Breast epithelium (tissue), 4 donors: ENCODE data around the gene SLC66A2. TPM values are rescaled to one million over a fixed set of nuclear protein-coding genes. Genes with fewer than 3 reads are reported as not detected.

Experiments used
- DNase-seq, 2 donors: peaks; one replicate each; pipeline ENCODE4 v3.0.0-alpha.2; 2019; ENCODE audit warnings: low spot score in 2 of 2
- H3K27ac ChIP-seq, 2 donors: fragments of 200-600 bp; sonication (generic) in 1 of 2; one replicate each; pipeline ENCODE4 v1.5.1; 2016 to 2019; ENCODE audit warnings: mild to moderate bottlenecking in 1 of 2
- H3K27me3 ChIP-seq, 2 donors: fragments of 200-600 bp; sonication (generic) in 1 of 2; one replicate each; pipeline versions ENCODE4 v1.5.1 to v1.6.0; 2017 to 2019; ENCODE audit warnings: control low read depth in 1 of 2, mild to moderate bottlenecking in 1 of 2
- H3K36me3 ChIP-seq: fragments of 200-600 bp; one replicate; pipeline ENCODE4 v1.5.1; 2019
- H3K4me1 ChIP-seq, 2 donors: fragments of 200-600 bp; sonication (generic); one replicate each; pipeline ENCODE4 v1.5.1; 2016 to 2019; ENCODE audit warnings: control low read depth in 1 of 2
- H3K4me3 ChIP-seq, 3 donors: fragments of 200-600 bp; sonication (generic); 1 replicate in 2 of 3; 2 replicates in 1 of 3; pipeline ENCODE4 v1.5.1; 2016 to 2019; ENCODE audit warnings: mild to moderate bottlenecking in 3 of 3, moderate library complexity in 2 of 3
- H3K9me3 ChIP-seq, 2 donors: fragments of 200-600 bp; sonication (generic) in 1 of 2; one replicate each; pipeline ENCODE4 v1.5.1; 2016 to 2019; ENCODE audit warnings: control low read depth in 1 of 2
- CTCF ChIP-seq, 3 donors: fragments of 450-650 bp; IDR thresholded peaks; one replicate each; pipeline ENCODE4 v1.5.1; 2016 to 2017; ENCODE audit warnings: antibody characterized with exemption in 3 of 3, mild to moderate bottlenecking in 3 of 3, moderate library complexity in 3 of 3
- POLR2A ChIP-seq: fragments of 450-650 bp; IDR thresholded peaks from one replicate; pipeline ENCODE4 v1.6.1; 2016; ENCODE audit warnings: antibody characterized with exemption, mild to moderate bottlenecking, moderate library complexity
- POLR2AphosphoS5 ChIP-seq, 3 donors: sonication (generic); formaldehyde crosslinking; IDR thresholded peaks; one replicate each; pipeline ENCODE4 v1.6.1; 2017; ENCODE audit warnings: antibody characterized with exemption in 3 of 3
- intact Hi-C: fragments of 100-400 bp; cut with DNase I; formaldehyde crosslinking; loops from one replicate; pipeline ENCODE4 v1.15.1; 2023; ENCODE audit warnings: low total_unique reads
- total RNA-seq, 3 donors: library from RNA; depleted of rRNA; stranded (reverse); fragments of >200 nt; gene quantifications; one replicate each; pipeline ENCODE4 v1.1.0, GENCODE V29; 2016

The SLC66A2 gene
- total RNA-seq, 3 donors from 2014 or later, result 45.2 to 141 (median 65.9) TPM

GRCh38 chr18:79988071-79988450 is 36.6 kb upstream of the SLC66A2 start:
- H3K27ac ChIP-seq, result peak overlapping the region; percentile 94 to 98
- DNase-seq, result peak in 1 of 2 donors; percentile 36
- H3K9me3 ChIP-seq, result no peaks in the 10 kb centered on the region
- no peaks in the 10 kb centered on the region for H3K36me3 ChIP-seq
- intact Hi-C loops, result no loop called here
- peak overlapping the region; percentile 89 to 91 (median 90) for H3K4me3 ChIP-seq
- no peak for TF ChIP-seq POLR2AphosphoS5 (IDR thresholded peaks at IDR 0.05)
- TF ChIP-seq CTCF (IDR thresholded peaks at IDR 0.05), result no peak
- TF ChIP-seq POLR2A, result no peak
- peaks cover 4 to 11% of the 10 kb centered on the region in 2 donors for H3K4me1 ChIP-seq
- H3K27me3 ChIP-seq, result no peaks in the 10 kb centered on the region

DNA sequence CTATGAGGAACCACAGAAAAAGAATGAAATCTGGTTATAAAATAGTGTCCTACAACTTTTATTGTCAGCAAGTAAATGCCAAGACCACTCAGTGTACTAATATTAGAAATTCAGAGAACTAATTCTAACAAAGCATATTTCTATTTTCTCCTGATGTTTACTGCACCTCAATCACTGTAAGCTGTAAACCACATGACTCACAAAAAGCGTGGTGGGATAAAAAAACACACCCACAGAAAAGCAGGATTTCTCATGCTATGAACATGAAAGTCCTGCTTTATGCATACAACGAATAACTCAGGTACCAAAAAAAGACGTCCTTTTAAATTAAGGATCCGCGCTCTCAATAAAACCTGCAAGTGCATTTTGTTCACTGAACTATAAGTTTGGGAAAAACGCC is 36.1 kb upstream of the SLC66A2 start:
- no peaks in the 10 kb centered on the region for H3K36me3 ChIP-seq
- H3K9me3 ChIP-seq, result no peaks in the 10 kb centered on the region
- DNase-seq, result no peak
- no peaks in the 10 kb centered on the region for H3K27me3 ChIP-seq
- H3K27ac ChIP-seq, result peak overlapping the region in 1 of 2 donors; percentile 98
- H3K4me3 ChIP-seq, result peak overlapping the region; percentile 89 to 91 (median 90)
- no peak for TF ChIP-seq POLR2A
- no peak for TF ChIP-seq POLR2AphosphoS5 (IDR thresholded peaks at IDR 0.05)
- TF ChIP-seq CTCF (IDR thresholded peaks at IDR 0.05), result no peak
- H3K4me1 ChIP-seq, result peaks cover 4 to 11% of the 10 kb centered on the region in 2 donors
- intact Hi-C loops, result no loop called here

- H3K4me1 ChIP-seq, result peaks cover 4 to 11% of the 10 kb centered on the region in 2 donors
- H3K4me3 ChIP-seq, result peak overlapping the region in 2 of 3 donors; percentile 90 to 91
- no peaks in the 10 kb centered on the region for H3K9me3 ChIP-seq
- no peak for TF ChIP-seq POLR2AphosphoS5 (IDR thresholded peaks at IDR 0.05)
- no peaks in the 10 kb centered on the region for H3K27me3 ChIP-seq
- no peak for DNase-seq
- intact Hi-C loops, result no loop called here
- H3K36me3 ChIP-seq, result no peaks in the 10 kb centered on the region
- peak overlapping the region in 1 of 2 donors; percentile 98 for H3K27ac ChIP-seq
These were observed 35.3 kb upstream of the SLC66A2 start for GRCh38 chr18:79986726-79987125.

GRCh38 chr18:79985172-79985571 is 33.7 kb upstream of the SLC66A2 start:
- no peak for DNase-seq
- Histone ChIP-seq H3K36me3 (no peaks in the 10 kb centered on the region), H3K9me3 (no peaks in the 10 kb centered on the region), H3K4me3 (no peak overlapping the region), H3K27ac (no peak overlapping the region), H3K4me1 (peaks cover 4 to 11% of the 10 kb centered on the region in 2 donors), H3K27me3 (no peaks in the 10 kb centered on the region)
- TF ChIP-seq CTCF (IDR thresholded peaks at IDR 0.05), result no peak
- no peak for TF ChIP-seq POLR2AphosphoS5 (IDR thresholded peaks at IDR 0.05)
- intact Hi-C loops, result no loop called here

GRCh38 chr18:79983793-79984192 is 32.3 kb upstream of the SLC66A2 start:
- H3K4me1 ChIP-seq, result peaks cover 4 to 11% of the 10 kb centered on the region in 2 donors
- TF ChIP-seq CTCF (IDR thresholded peaks at IDR 0.05), result no peak
- TF ChIP-seq POLR2A, result no peak
- no peak for TF ChIP-seq POLR2AphosphoS5 (IDR thresholded peaks at IDR 0.05)
- no peaks in the 10 kb centered on the region for H3K27me3 ChIP-seq
- no peak for DNase-seq
- H3K27ac ChIP-seq, result no peak overlapping the region
- no peaks in the 10 kb centered on the region for H3K36me3 ChIP-seq
- no peaks in the 10 kb centered on the region for H3K9me3 ChIP-seq
- intact Hi-C loops, result no loop called here
- H3K4me3 ChIP-seq, result no peak overlapping the region

DNA sequence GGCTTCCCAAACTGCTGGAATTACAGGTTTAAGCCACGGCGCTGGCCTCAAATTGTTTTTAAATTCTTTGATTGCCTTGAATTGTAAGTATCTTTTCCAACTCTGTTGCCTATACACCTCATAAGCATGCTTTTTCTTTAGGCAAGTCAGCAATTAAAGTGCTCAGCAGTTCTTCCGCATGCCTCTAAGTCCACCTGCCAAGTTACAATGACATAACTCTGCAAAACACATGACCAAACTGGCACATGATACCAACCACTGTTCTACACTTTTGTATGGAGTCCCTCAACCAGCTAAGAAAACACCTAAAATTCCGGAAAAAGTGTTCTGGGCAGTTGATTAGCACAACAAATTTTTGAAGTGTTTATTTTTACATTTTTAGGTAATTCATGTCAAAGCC is 31.8 kb upstream of the SLC66A2 start:
- Histone ChIP-seq H3K4me1 (peaks cover 4 to 11% of the 10 kb centered on the region in 2 donors), H3K27me3 (no peaks in the 10 kb centered on the region), H3K9me3 (no peaks in the 10 kb centered on the region), H3K36me3 (no peaks in the 10 kb centered on the region), H3K27ac (peak overlapping the region; percentile 44 to 63), H3K4me3 (no peak overlapping the region)
- DNase-seq, result peak in 1 of 2 donors; percentile 48
- TF ChIP-seq CTCF (IDR thresholded peaks at IDR 0.05) (no peak), POLR2AphosphoS5 (IDR thresholded peaks at IDR 0.05) (peak in 1 of 3 donors; percentile 33)
- intact Hi-C loops, result no loop called here
